K562 treated with DMSO at 1 percent for 4 hours (cell line): ENCODE measurements around the gene SPRED3. TPM values are rescaled to one million over a fixed set of nuclear protein-coding genes. Genes with fewer than 3 reads are reported as not detected.

ENCODE experiments used
- total RNA-seq: library from RNA; unstranded; fragments of 300-600 nt; gene quantifications from 2 replicates; pipeline ENCODE4 v1.2.3, GENCODE V29; 2022; ENCODE audit not compliant: insufficient read depth

SPRED3 gene, protein sequence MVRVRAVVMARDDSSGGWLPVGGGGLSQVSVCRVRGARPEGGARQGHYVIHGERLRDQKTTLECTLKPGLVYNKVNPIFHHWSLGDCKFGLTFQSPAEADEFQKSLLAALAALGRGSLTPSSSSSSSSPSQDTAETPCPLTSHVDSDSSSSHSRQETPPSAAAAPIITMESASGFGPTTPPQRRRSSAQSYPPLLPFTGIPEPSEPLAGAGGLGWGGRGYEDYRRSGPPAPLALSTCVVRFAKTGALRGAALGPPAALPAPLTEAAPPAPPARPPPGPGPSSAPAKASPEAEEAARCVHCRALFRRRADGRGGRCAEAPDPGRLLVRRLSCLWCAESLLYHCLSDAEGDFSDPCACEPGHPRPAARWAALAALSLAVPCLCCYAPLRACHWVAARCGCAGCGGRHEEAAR
- total RNA-seq: 0.48 and 1.3 TPM in 2 replicates

DNA sequence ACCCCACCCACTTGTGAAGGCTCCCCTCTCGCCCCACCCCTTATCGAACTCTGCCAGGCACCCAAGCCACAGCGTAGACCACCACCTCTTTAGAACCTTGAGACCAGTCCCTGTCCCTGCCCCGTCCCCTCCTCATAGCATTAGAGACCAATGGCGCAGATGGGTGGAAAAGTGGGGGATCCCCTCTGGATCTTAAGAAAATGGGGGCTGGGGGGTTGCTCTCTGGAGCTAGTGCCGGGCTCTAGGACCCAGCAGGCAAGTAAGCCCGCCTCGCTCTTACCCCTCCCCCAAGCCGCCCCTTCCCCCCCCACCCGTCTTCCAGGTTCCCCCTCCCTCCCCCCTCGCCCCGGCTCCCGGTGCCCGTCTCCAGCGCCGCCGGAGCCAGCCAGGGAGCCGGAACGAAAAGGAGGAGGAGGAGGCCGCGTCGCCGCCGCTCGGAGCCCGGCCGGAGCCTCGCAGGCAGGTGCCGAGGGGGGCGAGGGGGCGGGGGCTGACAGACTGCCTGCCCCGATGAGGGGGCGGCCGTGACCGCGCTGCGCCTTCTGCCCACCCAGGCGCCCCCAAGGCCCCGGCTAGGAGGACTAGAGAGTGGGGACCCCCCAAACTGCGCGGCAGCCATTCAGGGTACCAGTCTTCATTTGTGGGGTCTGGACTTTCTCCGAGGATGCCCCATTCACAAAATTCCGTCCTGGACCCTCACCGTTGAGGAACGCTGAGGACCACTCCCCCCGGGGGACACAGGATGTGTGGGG is at the start of gene SPRED3:
Gene SPRED3 (plus strand): TSS at position 349 of the 752 bp plus-strand sequence. CDS start 1,606 bp downstream, outside the sequence.

DNA sequence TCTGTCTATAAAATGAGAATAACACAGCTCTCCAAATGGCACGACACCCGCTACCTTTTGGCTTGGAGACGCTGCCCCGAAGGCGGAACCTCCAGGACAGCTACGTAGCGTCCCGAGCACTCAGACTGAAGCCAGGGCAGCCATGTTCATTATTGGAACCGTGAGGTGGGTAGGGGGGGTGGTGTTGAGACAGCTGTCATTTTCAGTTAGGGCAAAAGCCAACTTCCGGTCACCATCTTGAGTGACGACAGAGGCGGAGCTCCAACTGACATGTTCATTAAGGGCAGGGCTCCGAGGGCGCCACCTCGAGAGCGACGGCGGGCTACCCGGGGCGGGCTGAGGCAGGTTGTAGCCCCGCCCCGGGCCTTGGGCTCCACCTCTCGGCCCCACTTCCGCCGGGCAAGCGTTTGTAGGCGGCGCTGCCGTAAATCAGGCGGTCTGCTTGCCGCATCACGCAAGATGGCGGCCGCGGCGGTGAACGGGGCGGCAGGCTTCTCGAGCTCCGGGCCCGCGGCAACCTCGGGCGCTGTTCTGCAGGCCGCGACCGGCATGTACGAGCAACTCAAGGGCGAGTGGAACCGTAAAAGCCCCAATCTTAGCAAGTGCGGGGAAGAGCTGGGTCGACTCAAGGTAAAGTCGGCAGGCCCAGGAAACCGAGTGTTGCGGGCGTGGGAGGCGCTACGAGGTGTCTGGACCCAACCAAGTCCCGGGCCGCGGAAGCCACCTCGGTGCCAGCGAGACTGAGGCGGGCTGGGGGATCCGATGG is 14.0 kb upstream of the SPRED3 start, which contains the start of gene PSMD8:
Gene PSMD8 (plus strand): TSS at position 240 of the 766 bp plus-strand sequence. CDS start 31 bp downstream, at position 271.

DNA sequence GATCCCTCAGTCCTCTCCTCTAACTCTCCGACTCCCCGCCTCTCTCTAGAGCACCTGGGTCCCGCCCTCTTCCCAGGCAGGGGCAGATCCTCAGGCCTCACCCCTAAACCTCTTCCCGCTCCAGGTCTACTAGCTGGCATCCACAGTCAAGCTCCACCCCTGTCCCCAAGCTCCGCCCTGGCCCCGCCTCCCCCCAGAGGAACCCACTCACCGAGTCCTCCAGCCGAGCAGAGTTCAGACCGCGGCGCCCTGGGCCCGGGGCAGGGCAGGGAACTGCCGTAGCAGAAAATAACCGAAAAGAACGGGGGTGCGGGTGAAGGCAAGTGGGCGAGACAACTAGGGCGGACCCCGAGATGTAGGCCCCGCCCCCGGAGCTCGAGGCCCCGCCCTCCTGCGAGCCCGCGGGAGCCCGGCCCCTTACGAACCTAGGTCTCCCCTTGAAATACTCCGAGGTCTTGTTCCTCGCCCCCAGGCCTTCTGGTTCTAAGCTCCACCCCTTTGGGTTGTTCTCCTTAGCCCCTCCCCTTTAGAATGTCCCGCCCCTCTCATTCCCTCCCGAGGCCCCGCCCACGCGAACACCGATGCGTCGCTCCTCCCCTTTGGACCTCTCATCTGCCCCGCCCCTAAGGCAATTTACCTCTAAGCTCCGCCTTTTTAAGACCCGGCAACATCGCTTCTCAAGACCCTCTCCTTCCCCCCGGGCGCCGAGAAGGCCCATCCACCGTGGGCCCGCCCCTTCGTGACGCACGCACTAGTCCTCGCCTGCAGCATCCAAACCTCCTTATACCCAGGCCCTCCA is 748 bp upstream of the SPRED3 start, which contains the start of gene GGN:
Gene GGN (minus strand): TSS at position 485 of the 799 bp plus-strand sequence. CDS start 773 bp downstream, outside the sequence.

DNA sequence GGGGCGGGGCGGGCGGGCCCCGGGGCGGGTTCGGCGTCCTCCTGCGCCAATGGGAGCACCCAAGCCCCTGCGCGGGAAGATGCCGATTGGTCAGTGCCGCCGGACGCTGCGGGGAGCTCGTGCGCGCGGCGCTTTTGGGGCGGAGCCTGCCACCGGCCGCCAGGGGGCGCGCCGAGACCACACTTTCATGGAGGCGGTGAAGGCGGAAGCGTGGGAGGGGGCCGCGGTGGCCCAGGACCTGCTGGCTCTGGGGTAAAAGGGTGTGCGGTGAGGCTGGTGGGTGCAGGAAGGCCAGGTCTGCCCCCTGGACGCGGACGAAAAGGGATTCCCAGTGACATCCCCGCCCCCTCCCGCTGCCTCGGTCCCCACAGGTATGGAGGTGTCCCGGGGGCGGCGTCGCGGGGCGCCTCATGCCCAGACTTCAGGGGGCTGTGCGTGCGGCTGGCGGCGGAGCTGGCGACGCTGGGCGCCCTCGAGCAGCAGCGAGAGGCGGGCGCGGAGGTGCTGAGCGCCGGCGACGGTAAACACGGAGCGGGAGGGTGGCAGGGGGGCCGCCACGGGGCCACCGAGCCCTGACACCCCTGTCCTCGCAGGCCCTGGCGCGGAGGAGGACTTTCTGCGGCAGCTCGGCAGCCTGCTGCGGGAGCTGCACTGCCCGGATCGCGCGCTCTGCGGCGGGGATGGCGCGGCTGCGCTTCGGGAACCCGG is 14.6 kb downstream of the SPRED3 start, which contains the start of gene FAM98C:
Gene FAM98C (plus strand): TSS at position 127 of the 708 bp plus-strand sequence. CDS start 61 bp downstream, at position 188.

DNA sequence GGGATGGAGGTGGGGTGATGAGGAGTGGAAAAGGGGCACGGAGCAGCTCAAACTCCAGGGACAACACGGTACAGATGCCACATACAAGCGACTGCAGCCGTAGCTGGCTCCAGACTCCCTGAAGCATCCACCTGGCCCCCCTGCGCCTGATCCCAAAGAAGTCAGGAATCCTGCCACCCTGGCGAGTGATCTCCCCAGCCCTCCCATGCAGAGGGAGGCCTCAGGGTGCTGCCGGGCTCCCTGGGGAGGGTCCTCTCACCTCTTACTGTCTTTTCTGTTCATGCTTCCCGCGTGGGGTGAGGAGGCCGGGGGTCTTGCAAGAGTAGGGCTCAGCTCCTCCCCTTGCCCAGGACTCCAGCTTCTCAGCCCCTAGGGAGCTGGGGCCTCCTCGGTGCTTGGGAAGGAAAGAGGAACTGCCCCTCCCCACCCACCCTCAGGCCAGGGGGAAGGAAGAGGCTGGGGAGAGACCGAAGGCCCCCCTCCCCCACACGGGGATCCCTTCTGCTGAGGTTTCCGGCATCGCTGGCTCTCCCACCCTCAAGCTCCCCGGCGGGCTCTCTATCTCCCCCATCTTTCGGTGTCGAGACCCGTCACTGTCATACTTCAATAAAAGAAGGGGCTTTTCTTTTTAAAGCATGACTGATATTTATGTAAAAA is 37.4 kb downstream of the SPRED3 start, which contains the start of gene RASGRP4:
Gene RASGRP4 (minus strand): TSS at position 410 of the 657 bp plus-strand sequence. CDS start 128 bp downstream, at position 282.

DNA sequence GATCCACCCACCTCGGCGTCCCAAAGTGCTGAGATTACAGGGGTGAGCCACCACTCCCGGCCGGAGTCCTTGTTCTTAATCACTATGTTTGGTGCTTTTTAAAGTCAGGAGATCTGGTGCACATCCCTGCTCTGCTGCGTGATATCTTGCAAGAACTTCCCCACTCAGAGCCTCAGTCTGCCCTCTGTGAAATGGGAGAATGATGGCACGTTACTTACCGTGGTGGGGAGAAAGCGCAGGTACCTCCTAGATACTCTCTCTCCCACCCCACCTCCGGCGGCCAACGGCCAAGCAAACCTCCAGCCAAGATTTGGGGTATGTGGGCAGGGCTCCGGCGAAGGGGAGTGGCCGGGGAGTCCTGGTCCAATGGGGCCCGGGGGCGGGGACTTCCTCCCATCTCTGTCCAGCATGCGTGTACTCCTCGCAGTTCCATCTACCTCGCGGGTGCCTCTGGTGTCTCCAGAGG is 44.8 kb downstream of the SPRED3 start, which contains the start of gene RYR1:
Gene RYR1 (plus strand): TSS at position 424 of the 466 bp plus-strand sequence. CDS start 139 bp downstream, outside the sequence.

Other genes starting within 250 kb of the SPRED3 start
- 1.7 and 1.9 TPM in 2 replicates for gene DPF1, start 164.5 kb upstream of the SPRED3 start, total RNA-seq
- 59.5 and 75.3 TPM in 2 replicates for gene PPP1R14A, start 132.3 kb upstream of the SPRED3 start, total RNA-seq
- gene SPINT2, start 124.1 kb upstream of the SPRED3 start, total RNA-seq: 1.2 TPM in 1 of 2 replicates, not detected in the other
- not detected in 2 replicates for gene C19orf33, start 84.4 kb upstream of the SPRED3 start, total RNA-seq
- 487 and 516 TPM in 2 replicates for gene YIF1B, start 72.8 kb upstream of the SPRED3 start, total RNA-seq
- gene KCNK6, start 68.9 kb upstream of the SPRED3 start, total RNA-seq: 0.12 TPM in 1 of 2 replicates, not detected in the other
- gene CATSPERG, start 52.9 kb upstream of the SPRED3 start, total RNA-seq: not detected in 2 replicates
- 380 and 446 TPM in 2 replicates for gene PSMD8, start 14.1 kb upstream of the SPRED3 start, total RNA-seq
- gene GGN, start 663 bp upstream of the SPRED3 start, total RNA-seq: 3.0 and 3.6 TPM in 2 replicates
- 21.1 and 31.7 TPM in 2 replicates for gene FAM98C, start 14.4 kb downstream of the SPRED3 start, total RNA-seq
- gene RASGRP4, start 37.5 kb downstream of the SPRED3 start, total RNA-seq: 20.3 and 24.4 TPM in 2 replicates
- 2.2 and 8.6 TPM in 2 replicates for gene RYR1, start 45.0 kb downstream of the SPRED3 start, total RNA-seq
- gene MAP4K1, start 229.3 kb downstream of the SPRED3 start, total RNA-seq: 0.82 and 2.6 TPM in 2 replicates
- gene EIF3K, start 230.5 kb downstream of the SPRED3 start, total RNA-seq: 631 and 662 TPM in 2 replicates